ENCODE measurements around the gene MAP7. TPM values are rescaled to one million over a fixed set of nuclear protein-coding genes. Genes with fewer than 3 reads are reported as not detected.
A peak's percentile ranks its signal among the peaks of the same experiment; 100 is the strongest.

Gene MAP7
- polyA plus RNA-seq, 12 donors, result 0.21 to 12.2 (median 0.51) TPM; not detected in 1

DNA sequence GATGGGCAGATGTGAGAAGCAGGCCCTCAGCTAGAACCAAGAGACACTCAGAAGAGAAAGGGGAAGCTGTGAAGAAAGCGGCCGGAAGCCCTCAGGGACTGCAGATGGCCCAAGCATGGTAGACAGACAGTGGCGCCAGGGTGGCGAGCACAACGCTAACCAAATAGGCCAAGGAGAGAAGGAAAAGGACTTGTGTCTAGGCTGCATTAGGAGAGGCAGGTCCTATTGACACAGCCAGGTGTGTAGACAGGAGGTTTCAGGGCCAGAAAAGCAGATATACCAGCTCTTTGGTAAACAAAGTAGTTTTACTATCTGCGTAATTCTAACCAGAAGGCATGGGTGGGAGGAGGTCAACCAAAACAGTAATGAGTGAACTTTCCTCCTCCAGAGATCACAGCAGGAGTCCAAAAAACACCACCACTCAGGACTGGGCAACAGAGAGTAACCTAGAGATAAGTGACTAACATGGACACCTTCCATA is 15.8 kb upstream of the MAP7 start:
- no peak for DNase-seq

DNA sequence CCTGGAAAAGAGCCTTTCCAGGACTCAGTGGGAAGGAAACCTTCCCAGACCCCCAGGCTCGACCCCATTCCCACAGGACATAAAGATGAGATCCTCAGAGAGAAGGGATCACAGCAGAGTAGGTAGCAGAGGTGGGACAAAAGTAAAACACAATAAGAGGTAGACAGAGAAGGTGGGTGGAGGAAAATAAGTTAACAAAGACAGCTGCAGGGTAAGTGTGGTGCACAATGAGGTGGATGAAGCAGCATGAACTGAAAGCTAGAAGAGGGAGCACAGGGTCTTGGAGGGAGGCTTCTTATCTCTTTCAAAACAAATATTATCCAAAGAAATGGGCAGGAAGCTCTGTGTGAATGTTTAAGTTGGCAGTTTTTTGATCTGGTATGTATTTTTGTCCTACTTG is 14.0 kb upstream of the MAP7 start:
- no peak for DNase-seq

DNA sequence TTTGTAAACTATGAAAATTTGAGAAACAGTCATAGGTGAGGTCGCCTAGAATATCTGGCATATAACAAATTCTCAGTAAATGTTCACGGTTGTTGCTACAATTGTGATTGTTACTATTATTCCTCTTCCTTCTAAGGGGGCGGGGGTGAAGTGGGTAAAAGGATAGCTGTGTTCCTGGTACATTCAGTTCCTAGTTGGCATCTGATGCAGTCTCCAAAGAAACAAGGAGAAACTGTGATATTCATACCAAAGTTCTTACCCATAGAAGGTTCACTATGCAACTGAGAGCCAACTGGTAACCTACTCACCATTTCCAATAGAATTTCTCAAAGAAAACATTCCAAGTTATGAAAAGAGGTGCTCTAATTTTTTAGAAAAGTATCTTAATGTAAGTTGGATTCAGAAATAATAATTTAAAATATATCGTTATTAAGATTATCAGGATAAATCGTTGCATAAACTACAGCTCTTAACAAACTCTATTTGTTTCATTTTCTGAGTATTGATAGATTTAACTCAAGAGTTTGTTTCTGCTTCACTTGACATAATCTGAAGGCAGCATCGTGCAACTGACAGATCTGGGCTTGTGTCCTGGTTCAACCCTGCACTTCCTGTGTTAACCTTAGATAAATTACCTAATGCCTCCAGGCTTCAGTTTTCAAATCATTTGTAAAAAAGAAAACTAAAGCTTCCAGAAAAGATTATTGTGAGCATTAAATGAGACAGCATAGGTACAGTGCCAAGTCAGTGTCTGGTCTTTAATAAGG is 13.3 kb upstream of the MAP7 start:
- no peak for DNase-seq

DNA sequence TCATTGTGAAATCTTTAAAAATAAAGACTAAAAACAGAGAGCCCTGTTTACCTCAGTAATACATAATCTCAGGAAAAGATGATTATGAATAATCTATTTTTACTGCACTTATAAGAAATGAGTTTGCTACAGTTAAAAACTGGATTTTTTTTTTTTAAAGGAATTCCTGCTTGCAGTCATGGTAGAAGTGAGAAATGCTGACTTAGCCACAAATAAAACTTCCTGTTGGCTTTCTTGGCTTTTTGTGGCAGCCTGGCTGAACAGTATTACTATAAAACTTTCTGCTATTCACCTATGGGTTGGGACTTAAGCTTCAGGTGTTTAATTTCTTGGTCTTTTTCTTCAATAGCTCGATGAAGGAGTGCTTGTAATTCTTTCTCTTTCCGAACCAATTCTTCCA is 12.0 kb upstream of the MAP7 start:
- no peak for DNase-seq

DNA sequence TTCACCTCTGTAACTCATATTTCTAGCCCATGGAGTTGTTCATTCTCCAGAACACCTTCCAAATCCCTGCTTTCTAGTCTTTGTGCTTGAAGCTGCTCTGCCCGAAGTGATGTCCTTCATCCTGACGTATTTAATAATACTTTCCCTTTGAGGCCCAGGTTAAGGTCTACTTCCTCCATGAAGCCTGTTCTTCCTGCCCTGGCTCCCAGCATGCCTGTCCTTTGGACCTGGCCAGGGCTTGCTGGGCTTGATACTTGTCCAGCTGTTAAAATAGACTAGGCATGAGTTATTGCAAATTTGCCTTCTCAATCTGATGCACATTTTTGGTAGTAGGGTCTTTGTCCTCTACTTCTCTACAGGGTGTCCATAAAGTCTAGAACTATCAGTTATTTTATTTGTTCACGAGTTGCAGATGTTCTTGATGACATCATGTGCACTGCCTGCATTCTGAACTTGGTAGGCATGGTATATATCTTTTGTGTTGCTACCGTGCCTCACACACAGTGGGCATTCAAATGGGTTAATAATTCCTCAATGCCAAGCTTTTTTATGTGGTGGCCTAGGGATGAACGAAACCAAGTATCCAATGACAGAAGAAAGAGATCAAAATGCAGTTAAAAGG is 3.1 kb upstream of the MAP7 start:
- DNase-seq, result no peak

DNA sequence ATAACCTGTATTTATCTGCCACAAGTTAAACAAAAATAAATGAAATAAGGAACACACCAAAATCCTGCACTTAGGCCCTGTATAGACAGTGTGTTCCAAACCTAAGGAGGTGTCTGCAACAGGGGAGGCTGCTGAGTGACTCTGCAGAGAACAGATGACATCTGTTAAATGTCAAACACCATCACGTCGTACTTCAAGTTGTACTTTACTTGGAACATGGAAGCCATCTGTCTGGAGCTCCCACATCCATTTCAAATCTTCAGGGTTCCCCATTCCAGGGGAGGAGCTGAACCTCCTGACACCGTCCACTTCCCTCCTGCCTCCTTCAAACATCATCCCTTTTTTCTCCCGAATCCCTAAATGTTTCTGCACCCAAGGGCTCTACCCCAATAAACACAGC is 1.8 kb upstream of the MAP7 start:
- no peak for DNase-seq

DNA sequence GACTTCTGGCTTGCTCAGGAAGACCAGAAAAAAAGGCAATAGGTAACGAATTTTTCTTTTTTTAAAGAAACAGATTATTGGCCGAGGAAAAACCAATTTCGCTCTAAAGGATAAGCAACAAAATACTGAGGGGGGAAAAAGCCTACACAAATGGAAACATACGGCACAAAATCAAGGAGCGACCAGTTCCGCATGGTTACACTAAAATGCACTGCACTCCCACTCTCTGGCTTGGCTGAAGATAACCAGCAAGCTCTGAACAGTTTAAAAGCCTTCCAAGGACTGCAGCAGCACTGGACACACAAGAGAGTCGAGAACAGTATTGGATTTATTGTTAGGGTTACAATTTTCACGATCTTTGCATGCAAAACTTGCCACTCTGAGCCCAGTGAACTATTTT is 881 bp upstream of the MAP7 start:
- DNase-seq, result no peak

DNA sequence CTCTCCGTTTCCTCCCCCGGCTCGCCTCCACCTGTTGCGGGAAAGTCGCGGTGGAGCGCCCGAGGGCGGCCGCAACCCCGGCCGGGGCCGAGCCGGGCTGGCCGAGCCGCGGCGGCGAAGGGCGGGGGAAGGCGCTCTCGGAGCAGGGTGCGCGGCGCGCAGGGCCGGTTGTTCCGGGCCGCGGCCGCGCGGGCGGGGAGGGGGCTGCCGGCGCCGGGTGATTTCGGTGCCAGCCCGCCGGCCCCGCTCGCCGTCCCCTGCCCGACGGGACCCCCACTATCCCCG is 235 bp downstream of the MAP7 start:
- no peak for DNase-seq

DNA sequence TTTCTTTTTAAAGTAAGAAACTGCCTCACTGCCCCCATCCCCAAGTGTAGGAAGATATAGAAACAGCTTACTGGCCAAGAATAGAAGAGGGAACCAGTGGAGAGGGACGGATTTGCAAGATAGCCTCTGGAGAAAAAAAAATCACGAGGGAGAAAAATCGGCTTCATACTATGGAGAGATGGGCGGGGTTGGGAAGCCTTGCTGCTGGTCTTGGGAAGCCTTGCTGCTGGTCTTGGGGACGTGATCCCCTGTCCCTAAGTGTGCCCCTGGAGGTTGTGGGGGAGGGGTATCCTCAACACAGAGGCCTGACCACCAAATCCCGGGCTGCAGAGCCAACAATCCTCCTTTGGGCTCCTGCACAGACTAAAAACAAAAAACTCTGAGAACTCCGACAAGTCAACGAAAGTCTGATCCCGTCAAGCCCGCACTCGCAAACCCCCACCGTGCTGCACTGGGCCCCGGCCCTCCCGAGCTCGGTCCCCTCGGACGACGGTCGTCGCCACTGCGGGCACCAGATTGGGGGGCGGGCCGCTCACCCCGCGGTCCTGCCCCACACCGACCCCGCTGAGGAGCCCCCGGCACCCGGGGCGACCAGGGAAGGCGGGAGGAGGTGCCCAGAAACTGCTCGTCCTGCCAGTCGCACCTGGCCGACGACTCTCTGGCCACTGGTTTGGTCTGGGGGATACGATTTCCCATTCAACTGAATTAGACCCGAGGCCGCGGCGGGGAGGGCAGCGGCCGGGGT is 750 bp downstream of the MAP7 start:
- no peak for DNase-seq

DNA sequence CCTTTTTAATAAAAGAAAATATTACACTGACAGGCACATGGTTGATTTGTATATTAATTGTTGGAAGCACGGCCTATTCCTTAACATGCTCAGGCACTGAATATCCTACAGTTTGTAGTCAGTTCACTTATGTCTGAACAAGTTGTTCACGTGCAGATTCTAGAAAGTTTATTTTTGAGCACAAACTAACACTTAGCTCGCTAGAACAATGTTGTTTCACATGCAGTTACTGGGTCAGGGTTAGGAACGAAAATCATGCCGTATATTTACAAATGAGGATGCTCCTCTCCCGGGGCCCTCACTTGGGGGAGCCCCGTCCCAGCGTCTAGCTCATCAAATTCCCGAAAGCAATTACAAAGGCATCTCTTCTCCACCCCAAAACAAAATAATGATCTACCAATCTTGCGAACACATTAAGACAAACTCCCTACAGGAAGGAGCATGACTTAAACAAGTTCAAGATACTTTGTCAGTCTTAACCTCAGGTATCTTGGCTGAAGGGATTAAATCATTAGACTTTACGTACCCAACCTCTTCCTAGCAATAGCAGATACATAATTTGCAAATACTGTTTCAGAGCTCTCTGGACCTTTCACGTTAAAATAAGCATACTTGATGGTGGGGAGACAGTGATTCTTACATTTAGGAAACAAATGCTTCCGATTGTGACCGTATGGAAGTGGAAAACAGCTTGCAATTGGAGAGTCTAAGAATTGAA is 1.5 kb downstream of the MAP7 start:
- DNase-seq, result no peak

DNA sequence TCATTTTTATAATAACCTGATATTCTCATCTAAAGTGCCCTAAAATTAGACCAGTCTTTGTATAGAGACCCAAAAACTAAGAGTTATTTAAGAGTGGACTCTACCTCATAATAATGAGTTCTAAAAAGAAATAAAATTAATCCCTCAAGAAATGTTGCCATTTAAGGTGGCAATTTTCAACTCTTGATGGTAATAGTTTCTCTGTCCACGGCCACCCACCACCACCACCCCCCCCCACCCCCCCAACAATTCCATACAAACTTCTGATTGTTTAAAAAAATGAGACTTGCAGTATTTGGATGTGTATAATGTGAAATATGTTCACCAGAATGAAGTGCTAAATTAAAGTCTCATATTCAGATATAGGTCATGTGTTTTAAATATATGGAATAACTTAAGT is 2.4 kb downstream of the MAP7 start:
- DNase-seq, result no peak

DNA sequence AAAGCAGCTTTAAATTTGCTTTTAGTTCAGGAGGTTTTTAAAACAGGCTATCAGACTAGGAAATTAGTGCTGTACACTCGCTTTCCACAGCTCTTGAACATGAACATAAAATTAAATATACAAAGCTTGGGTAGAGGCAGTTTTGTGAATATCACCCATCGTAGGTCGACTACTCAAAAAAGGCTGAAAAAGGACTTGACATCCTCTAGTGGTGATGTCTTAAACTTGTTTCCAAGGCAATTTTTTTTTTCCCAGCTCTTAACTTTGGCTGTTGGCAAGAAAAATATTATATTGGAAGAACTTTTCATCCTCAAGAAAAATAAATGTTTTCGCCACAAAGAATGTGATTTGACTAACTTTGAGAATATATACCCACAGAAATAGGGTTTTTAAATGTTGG is 2.9 kb downstream of the MAP7 start:
- peak; percentile 22 for DNase-seq

DNA sequence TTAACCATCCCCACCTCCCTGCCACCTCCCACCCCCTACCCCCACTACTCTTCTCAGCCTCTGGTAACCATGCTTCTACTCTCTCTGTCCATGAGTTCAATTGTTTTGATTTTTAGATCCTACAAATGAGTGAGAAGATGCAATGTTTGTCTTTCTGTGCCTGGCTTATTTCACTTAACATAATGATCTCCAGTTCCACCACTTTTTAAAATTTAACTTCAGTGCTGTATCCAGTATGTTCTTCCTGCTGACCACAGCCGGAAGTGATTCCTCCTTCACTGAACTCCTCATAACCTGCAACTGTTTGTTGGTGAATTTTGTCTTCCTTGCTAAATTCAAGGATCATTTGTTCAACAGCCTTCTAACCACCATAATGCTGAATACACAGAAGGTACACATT is 3.9 kb downstream of the MAP7 start:
- DNase-seq, result no peak

DNA sequence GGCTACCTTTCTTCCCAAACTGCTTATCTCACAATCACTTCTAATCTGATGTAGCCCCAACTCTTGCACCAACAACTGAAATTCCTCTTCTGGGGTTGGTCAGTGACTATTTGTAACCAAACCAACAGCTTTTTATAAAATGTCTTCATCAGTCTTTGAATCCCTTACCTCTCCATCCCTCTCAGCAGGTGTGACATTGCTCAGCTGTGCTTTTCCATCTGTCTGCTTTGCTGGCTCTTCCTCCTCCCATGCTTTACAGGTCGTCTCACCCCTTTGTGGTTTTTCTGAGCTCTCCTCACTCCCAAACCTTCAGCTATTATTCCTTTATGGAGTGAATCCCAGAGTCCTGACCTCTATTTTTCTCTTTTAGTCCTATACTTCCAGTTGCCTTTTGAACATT is 5.9 kb downstream of the MAP7 start:
- DNase-seq, result no peak

DNA sequence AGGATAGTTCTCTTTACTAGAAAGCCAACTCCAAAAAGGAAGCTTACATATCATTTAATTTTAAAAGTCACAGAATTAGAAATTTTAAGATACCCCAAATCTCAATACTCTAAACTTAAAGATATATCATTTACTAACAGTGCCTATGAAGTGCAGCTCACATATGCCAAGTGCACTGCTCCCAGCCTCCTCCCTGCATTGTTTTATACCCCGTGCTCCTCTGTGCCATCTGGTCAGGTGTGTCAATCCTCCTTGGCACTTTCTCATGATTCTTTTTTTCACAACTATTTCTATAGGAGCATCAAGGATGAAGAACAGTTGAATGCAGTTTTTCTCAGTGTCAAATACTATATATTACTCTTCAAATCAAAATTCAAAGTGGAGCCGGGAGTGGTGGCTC is 8.8 kb downstream of the MAP7 start:
- no peak for DNase-seq

DNA sequence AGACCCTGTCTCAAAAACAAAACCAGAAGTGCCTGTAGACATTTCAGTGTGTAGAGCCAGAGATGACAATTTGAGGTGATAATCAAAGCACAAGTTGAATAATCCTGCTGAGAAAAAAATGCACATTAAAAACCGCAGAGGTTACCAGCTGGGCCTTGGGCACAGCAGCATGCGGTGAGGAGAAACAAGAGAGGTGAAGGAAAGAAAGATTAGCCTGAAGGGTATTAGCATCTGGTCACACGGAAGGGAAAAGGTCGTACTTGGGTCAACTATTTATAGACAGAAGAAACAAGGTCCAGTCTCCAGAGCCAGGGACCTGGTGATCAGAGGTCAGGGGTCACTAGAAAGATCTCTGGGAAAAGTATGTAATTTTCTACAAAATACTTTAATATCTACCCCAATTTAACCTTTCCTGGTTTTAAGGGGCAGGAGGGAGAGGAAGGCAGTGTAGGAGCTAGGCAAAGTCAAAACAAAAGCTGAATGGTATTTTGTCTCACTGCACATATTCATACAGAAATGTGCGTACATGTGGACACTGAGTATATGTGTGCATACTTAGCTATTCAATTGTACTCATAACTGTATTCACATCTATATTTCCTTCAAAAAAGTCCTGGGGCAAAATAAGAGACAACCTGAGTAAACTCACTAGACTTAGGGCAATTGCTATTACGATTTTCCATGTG is 10.1 kb downstream of the MAP7 start:
- DNase-seq, result no peak

DNA sequence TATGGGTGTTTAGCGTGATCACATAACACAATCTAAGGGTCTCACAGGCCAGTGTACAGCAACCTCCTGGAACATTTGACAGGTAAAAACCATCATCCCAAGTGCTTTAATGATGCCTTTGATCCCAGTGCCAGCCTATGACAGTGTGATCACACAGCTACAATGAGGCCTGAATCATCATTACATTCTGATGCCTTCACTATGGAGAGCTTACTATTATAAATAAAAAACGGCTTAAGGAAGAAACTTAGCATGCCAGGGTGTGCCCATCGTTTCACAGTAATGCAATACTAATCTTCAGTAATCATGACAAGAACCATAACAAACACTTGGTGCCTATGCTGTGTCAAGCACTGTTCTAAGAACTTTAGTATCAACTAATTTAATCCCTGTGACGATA is 11.4 kb downstream of the MAP7 start:
- no peak for DNase-seq

DNA sequence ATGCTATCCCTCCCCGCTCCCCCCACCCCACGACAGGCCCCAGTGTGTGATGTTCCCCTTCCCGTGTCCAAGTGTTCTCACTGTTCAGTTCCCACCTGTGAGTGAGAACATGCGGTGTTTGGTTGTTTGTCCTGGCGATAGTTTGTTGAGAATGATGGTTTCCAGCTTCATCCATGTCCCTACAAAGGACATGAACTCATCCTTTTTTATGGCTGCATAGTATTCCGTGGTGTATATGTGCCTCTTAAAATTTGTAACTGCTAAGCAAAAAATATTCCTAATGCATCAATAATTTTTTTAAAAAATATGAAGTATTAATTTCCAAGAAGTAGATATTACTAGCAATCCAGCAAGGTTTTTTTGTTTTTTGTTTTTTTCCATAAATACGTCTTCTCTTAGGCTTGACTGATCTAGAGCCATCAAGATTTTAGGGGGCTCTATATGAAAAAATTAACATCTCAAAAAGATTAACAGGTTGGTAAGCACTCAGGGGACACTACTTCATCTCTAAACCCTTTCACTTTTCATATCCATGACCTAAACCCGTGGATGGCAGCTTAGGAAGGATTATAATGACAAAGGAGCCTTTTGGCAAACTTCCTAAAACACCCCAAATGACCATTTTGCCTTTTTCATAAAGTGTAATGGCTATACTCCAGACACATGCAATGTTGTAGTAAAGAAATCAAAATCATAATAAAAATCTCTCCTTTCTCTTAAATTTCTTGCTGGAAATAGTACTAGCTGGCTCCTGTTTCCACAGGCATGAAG is 14.2 kb downstream of the MAP7 start:
- no peak for DNase-seq

DNA sequence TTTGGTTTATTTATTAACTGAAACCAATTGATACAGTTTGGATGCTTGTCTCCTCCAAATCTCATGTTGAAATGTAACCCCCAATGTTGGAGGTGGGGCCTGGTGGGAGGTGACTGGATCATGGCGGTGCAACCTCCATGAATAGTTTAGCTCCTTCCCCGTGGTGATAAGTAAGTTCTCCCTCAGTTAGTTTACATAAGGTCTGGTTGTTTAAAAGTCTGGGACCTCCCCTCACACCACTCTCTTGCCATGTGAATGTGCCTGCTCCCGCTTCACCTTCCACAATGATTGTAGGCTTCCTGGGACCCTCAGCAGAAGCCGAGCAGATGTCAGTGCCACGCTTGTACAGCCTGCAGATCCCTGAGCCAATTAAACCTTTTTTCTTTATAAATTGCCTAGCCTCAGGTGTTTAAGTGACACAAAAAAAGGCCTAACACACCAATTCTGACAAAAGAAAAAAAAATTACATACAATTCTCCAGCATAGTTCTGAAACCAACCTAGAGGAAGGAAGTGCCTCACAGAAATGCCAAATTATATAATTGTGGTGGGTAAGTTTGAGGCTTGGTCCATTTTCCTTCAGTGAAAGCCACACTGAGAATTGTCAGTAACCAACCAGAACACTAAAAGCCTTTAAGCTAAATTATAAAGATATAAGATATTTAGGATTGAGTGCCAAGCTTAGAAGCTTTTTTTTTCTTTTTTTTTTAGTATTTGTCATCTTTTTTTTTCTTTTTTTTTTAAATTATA is 15.0 kb downstream of the MAP7 start:
- no peak for DNase-seq

DNA sequence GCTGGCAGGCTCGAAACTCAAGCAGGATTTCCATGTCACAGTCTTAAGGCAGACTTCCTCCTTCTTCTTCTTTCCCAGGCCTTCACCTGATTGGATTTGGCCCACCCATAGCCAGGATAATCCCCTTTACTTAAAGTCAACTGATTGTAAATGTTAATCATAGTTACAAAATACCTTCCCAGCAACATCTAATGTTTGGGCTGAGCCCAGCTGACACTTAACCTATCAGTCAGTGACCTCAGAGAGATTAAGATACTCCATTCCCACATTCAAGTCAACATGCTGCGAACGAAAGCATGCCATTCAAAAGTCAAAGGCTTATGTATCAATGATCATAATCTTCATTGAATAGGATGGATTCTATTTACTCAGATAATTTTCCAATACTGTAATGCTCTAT is 16.0 kb downstream of the MAP7 start:
- no peak for DNase-seq
